HCEC 1CT (cell line): ENCODE data around the gene TMSB15C.
"Not testable (repeated sequence)": the region's sequence is repeated elsewhere in the genome, so short reads cannot be mapped to it uniquely, and the experiment has no call there.

Experiments
- DNase-seq: peaks from one replicate; pipeline ENCODE4 v3.0.0-alpha.2; 2017

The TMSB15C gene

GRCh38 chrX:104075778-104076445, at the start of gene TMSB15C:
Gene TMSB15C, minus strand, starts transcription at chrX:104076236.
- not testable (repeated sequence) for DNase-seq

- no peak for DNase-seq
Observed at GRCh38 chrX:104122829-104123228, 46.8 kb upstream of the TMSB15C start.

GRCh38 chrX:104118765-104119164, 42.7 kb upstream of the TMSB15C start:
- DNase-seq, result no peak

GRCh38 chrX:104117759-104118158, 41.7 kb upstream of the TMSB15C start:
- DNase-seq, result no peak

- DNase-seq, result peak; percentile 36
Observed at GRCh38 chrX:104113222-104113965, 37.4 kb upstream of the TMSB15C start.

DNA sequence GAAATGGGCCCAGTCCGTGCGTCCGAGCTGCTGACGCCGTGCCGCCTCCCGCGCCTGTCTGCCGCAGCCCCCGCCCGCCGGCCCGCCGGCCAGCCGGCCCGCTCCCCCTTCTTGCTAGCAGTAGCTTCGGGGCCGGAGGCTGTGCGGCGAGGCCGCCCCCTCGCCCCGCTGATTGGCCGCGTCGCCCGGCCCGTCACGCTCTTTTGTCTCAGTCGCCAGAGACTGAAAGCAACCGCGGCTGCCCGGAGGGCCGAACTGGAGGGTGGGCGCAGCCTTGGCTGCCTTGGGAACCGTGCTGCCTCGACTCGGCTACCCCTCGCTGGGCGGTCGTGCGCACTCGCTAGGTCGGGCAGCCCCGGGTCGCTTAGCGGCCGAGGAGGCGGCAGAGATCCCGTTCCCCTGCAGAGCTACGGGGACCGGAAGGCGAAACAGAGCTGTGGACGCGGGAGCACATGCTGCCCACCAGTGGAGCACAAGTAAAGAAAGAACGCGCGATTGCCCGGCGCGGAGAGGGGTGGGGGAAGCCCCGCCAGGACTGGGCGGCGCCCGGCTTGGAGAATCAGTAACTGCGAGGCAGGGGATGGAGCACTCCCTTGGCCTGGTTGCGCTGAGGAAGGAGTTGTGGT, 36.4 kb upstream of the TMSB15C start, which contains the start of gene ZCCHC18:
ZCCHC18 (plus strand) TSS at position 198 of the 626 bp plus-strand sequence. CDS start 1,589 bp downstream, outside the sequence.
- DNase-seq, result peak; percentile 11

- not testable (repeated sequence) for DNase-seq
Observed at GRCh38 chrX:104110491-104111240, 34.6 kb upstream of the TMSB15C start.

DNA sequence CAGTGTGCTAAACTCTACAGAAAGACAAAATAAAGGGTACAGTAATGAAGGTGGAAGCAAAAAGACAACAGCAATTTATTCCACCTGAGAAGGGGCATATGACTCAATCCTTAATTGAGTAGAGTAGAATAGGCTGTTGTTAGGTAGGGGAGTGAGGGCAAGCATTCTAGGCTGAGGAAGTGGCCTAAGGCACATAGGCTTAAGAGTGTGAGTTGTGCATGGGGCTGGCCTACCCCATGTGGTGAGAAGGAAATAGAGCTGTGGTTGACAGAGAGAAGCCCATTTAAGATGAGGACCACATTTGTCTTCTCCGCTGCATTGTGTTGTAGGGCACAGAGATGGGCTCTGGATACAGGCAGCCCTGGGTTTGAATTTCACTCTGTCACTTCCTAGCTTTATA, 32.9 kb upstream of the TMSB15C start:
- DNase-seq, result no peak

GRCh38 chrX:104105330-104106262, 29.6 kb upstream of the TMSB15C start:
- no peak for DNase-seq

GRCh38 chrX:104104676-104105075, 28.6 kb upstream of the TMSB15C start:
- no peak for DNase-seq

DNA sequence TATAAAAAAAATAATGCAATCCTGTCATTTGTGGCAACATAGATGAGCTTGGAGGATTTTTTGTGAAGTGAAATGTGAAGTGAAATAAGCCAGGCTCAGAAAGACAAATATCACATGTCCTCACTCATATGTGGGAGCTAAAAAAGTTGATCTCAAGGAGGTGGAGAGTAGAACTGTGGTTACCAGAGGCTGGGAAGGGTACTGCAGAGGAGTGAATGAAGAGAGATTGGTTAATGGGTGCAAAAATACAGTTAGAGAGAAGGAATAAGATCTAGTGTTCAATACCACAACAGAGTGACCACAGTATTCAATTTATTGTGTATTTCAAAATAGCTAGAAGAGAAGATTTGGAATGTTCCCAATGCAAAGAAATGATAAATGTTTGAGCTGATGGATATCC, 22.9 kb upstream of the TMSB15C start:
- no peak for DNase-seq

DNA sequence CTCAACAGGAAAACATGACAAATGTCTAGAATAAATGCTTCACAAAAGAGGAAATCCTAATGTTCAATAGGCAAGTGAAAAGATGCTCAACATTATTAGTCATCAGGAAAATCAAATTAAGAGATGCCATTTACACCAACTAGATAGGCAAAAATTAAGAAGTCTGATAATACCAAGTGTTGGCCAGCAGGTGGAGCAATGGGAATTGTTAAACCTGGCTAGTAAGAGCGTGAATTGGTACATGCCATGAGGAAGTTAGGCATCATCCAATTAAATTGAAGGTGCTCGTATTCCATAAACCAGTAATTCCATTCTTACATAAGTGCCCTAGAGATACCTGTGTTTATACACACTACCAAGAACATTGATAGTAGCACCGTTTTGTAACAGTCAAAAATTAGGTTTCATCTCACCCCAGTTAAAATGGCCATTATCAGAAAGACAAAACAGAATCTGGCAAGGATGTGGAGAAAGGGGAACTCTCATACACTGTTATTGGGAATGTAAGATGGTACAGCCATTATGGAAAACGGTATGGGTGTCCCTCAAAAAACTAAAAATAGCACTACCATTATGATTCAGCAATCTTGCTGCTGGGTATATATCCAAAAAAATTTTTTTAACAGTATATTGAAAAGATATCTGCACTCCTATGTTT, 22.2 kb upstream of the TMSB15C start:
- DNase-seq, result peak; percentile 39

DNA sequence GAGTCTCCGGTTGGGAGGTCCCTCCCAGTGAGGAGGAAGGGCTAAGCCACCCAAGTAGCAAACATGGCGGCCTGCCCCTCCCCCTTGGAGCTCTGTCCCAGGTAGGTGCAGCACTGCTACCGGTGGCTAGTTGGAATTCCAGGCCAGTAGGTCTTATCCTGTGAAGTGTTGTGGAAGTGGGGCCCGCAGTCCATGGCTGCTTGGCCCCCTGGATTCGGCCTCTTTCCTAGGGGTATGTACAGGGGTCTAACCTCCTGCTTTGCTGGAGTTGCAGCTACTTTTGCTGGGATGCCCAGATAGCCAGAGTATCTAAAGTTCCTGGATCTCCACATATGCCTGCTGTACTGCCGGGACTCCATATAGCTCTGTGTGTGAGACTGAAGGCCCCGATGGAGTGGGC, 9.9 kb upstream of the TMSB15C start:
- DNase-seq, result no peak

DNA sequence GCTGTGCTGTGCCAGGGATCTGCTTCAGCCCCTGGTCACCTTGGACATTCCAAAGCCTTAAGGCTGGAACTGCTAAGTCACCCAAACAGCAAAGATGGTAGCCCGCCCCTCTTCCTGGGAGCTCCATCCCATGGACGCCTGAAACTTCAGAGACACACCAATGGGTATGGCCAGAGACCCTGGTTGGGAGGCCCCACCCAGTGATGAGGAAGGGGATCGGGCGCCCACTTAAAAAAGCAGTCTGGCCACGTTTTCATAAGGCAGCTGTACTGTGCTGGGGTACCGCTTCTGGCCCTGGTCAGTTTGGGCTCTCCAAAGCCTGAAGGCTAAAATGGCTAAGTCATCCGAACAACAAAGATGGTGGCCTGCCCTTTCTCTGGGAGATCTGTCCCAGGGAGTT, 9.4 kb upstream of the TMSB15C start:
- DNase-seq, result no peak

- DNase-seq, result no peak
Observed at GRCh38 chrX:104084534-104085277, 8.7 kb upstream of the TMSB15C start.

GRCh38 chrX:104084063-104084462, 8.0 kb upstream of the TMSB15C start:
- no peak for DNase-seq

DNA sequence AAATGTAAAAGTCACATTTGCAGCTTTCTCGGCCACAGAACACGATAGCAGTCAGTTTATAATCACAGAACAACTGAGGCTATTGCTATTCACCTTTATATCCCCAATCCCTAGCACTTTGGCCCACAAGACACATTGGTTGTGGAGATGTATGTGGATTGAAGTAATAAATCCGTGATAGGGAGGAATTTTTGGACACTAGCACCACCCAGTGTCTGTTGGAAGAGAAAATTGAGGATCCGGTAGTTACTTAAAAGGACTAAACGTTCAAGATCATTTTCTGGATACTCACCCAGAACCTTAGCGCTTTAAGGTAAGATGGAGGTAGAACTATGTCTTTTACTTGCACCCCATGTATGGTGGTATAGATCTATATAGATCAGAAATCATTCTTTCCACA, 1.8 kb upstream of the TMSB15C start:
- DNase-seq, result not testable (repeated sequence)

DNA sequence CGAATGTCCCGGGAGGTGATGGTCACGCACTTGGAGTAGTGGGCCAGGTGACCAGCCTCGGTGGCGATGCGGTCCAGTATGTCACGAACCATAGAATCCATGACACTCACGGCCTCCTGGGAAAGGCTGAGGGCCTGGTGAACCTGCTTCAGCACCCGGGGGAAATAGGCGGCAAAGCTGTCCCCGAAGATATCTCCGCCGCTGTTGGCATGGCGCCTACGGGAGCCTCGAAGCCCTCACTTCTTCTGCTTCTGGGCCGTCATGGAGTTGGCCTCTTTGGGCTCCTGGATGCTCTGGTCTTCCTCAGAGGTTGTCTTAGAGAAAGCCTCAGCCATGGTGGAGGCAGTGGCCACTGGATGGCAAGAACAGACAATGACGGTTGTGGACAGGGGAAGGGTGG, 13.4 kb downstream of the TMSB15C start:
- DNase-seq, result not testable (repeated sequence)

GRCh38 chrX:104054956-104055355, 21.1 kb downstream of the TMSB15C start:
- DNase-seq, result not testable (repeated sequence)

DNA sequence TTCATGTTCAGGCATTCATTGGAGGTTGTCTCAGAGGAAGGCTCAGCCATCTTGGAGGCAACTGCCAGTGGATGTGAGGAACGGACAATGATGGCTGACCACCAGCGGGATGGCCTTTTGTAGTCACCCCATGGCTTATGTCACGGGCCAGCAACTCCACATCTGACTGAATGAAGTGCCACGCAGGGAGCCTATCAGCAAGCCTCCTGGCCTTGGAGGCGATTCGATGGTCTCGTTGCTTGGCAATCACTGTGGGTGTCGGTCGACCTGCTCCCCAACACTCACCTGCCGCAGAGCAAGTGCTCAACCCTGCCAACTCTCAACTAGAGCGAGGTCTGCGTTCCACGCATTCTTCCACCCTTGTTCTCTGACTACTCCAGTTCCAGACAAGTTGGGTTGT, 28.9 kb downstream of the TMSB15C start:
- DNase-seq, result no peak

DNA sequence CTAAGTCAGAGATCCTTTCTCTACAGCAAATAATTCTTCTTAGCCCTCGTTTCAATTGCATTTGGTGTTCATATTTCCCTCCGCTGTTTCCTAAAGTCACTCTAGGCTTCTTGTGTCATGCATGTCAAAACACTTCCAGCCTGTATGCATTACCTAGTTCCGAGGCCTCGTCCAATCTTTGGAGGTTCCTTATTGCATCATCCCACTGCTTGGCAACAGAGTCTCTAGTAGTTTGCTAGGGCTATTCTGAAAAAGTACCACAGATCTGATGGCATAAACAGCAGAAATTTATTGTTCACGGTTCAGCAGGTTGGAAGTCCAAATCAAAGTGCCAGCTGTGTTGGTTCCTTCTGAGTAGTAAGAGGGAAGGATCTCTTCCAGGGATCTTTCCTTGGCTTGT, 30.4 kb downstream of the TMSB15C start:
- DNase-seq, result no peak
